Measurements from ENCODE around the gene EZR.

EZR gene

GRCh38 chr6:158758941-158759479 lies 60.2 kb downstream of the EZR start:
- peaks cover 4% of the 10 kb centered on the region; the same call in 1 of the 2 replicates for H3K4me1 ChIP-seq (ENCODE audit: control insufficient read depth, insufficient read depth, low read length)
- TF ChIP-seq SP2 (tag by site-specific recombination; IDR thresholded peaks at IDR 0.05) (no peak), HOXA7 (CRISPR knock-in tag; IDR thresholded peaks at IDR 0.05; ENCODE audit: borderline replicate concordance) (no peak), EGR2 (tag by site-specific recombination; IDR thresholded peaks at IDR 0.05; ENCODE audit: low read depth) (peak; percentile 17; the same call in 1 of the 2 replicates)
- CTCF ChIA-PET = interaction anchor here (1.9 kb wide), 1 partner anchor 40 kb away, joined by 9 read pairs; no protein-coding TSS in a partner anchor
- no peak overlapping the region for H3K4me3 ChIP-seq (ENCODE audit: low read depth, low read length)
- no peaks in the 10 kb centered on the region for H3K9me3 ChIP-seq (ENCODE audit: control insufficient read depth, insufficient read depth, low read depth, low read length)
- H3K27ac ChIP-seq (ENCODE audit: extremely low read depth, low read depth, low read length) = no peak overlapping the region
- H3K36me3 ChIP-seq (ENCODE audit: control insufficient read depth in 2 of 2, insufficient read depth in 1 of 2, low read length in 2 of 2) = peaks cover 0 to 3% of the 10 kb centered on the region in 2 experiments; a peak in 1 of 3 replicates
- POLR2A ChIA-PET = interaction anchor here (0.7 to 1.6 kb wide), 3 partner anchors 9 to 95 kb away, joined by 3 to 8 read pairs (median 5); no protein-coding TSS in a partner anchor

GRCh38 chr6:158758451-158758860 lies 60.7 kb downstream of the EZR start:
- no peak overlapping the region for H3K27ac ChIP-seq (ENCODE audit: extremely low read depth, low read depth, low read length)
- peaks cover 4% of the 10 kb centered on the region; the same call in 1 of the 2 replicates for H3K4me1 ChIP-seq (ENCODE audit: control insufficient read depth, insufficient read depth, low read length)
- H3K4me3 ChIP-seq (ENCODE audit: low read depth, low read length) = no peak overlapping the region
- POLR2A ChIA-PET = interaction anchor here (0.7 to 1.6 kb wide), 3 partner anchors 10 to 95 kb away, joined by 3 to 8 read pairs (median 5); no protein-coding TSS in a partner anchor
- CTCF ChIA-PET = interaction anchor here (1.9 kb wide), 1 partner anchor 40 kb away, joined by 9 read pairs; no protein-coding TSS in a partner anchor
- no peaks in the 10 kb centered on the region for H3K36me3 ChIP-seq (ENCODE audit: control insufficient read depth in 2 of 2, insufficient read depth in 1 of 2, low read length in 2 of 2)
- H3K9me3 ChIP-seq (ENCODE audit: control insufficient read depth, insufficient read depth, low read depth, low read length) = no peaks in the 10 kb centered on the region
- no peak for TF ChIP-seq ZNF24 (tag by site-specific recombination; IDR thresholded peaks at IDR 0.05)
- no peak for TF ChIP-seq ZNF23 (tag by site-specific recombination; IDR thresholded peaks at IDR 0.05; ENCODE audit: borderline replicate concordance)
- no peak for TF ChIP-seq ZNF416 (tag by site-specific recombination; IDR thresholded peaks at IDR 0.05)
- TF ChIP-seq ZNF292 (tag by site-specific recombination; IDR thresholded peaks at IDR 0.05; ENCODE audit: borderline replicate concordance, low read depth) = no peak
- TF ChIP-seq BCL6B (tag by site-specific recombination; IDR thresholded peaks at IDR 0.05) = no peak
- TF ChIP-seq ZNF596 (tag by site-specific recombination; IDR thresholded peaks at IDR 0.05) = no peak
- TF ChIP-seq IKZF3 (tag by site-specific recombination; IDR thresholded peaks at IDR 0.05) = peak; percentile 30; the same call in 1 of the 2 replicates
- no peak for TF ChIP-seq HOXA7 (CRISPR knock-in tag; IDR thresholded peaks at IDR 0.05; ENCODE audit: borderline replicate concordance)
- no peak for TF ChIP-seq ZNF223 (tag by site-specific recombination; IDR thresholded peaks at IDR 0.05)
- no peak for TF ChIP-seq ZNF658 (tag by site-specific recombination; IDR thresholded peaks at IDR 0.05)
- peak; percentile 50; the same call in 1 of the 2 replicates for TF ChIP-seq ZNF423 (tag by site-specific recombination; IDR thresholded peaks at IDR 0.05)
- no peak for TF ChIP-seq ZNF214 (tag by site-specific recombination; IDR thresholded peaks at IDR 0.05; ENCODE audit: borderline replicate concordance)
- no peak for TF ChIP-seq KLF8 (tag by site-specific recombination; IDR thresholded peaks at IDR 0.05)
- TF ChIP-seq ZNF843 (tag by site-specific recombination; IDR thresholded peaks at IDR 0.05) = no peak
- no peak for TF ChIP-seq PBX3 (CRISPR knock-in tag; IDR thresholded peaks at IDR 0.05)
- TF ChIP-seq ZNF10 (tag by site-specific recombination; IDR thresholded peaks at IDR 0.05) = no peak
- no peak for TF ChIP-seq ZNF701 (tag by site-specific recombination; IDR thresholded peaks at IDR 0.05)
- TF ChIP-seq ZNF623 (tag by site-specific recombination; IDR thresholded peaks at IDR 0.05) = no peak
- no peak for TF ChIP-seq ELK4 (IDR thresholded peaks at IDR 0.05; ENCODE audit: borderline replicate concordance, low read depth, low read length)
- TF ChIP-seq ZFP69B (tag by site-specific recombination; IDR thresholded peaks at IDR 0.05) = no peak
- TF ChIP-seq HIC1 (tag by site-specific recombination; IDR thresholded peaks at IDR 0.05) = peak; percentile 46; the same call in 1 of the 2 replicates
- peak; percentile 89 for TF ChIP-seq ZIC2 (tag by site-specific recombination; IDR thresholded peaks at IDR 0.05)
- TF ChIP-seq KLF1 (tag by site-specific recombination; IDR thresholded peaks at IDR 0.05) = no peak
- no peak for TF ChIP-seq ZNF391 (tag by site-specific recombination; IDR thresholded peaks at IDR 0.05; ENCODE audit: borderline replicate concordance, low read depth)
- TF ChIP-seq ZNF433 (tag by site-specific recombination; IDR thresholded peaks at IDR 0.05; ENCODE audit: low read depth) = no peak

Data from HEK293 (cell line).